OCI-LY3 (cell line): ENCODE measurements around the gene ZNF335.

Experiments used
- H2AFZ ChIP-seq: fragments of 200-600, 300-600 bp; shearing (Covaris generic); 2 replicates; pipeline ENCODE4 v1.6.0; 2014; ENCODE audit warnings: antibody characterized with exemption, low read depth, low read length
- H3K27ac ChIP-seq: fragments of 200-600, 300-600 bp; sonication (generic); 2 replicates; pipeline ENCODE4 v1.5.1; 2014; ENCODE audit warnings: mild to moderate bottlenecking, low read length, moderate library complexity, mixed read lengths
- H3K27me3 ChIP-seq: fragments of 200-600, 300-600 bp; sonication (generic); 2 replicates; pipeline ENCODE4 v1.6.1; 2014; ENCODE audit warnings: low read depth, low read length, mixed read lengths
- H3K36me3 ChIP-seq: fragments of 200-600, 300-600 bp; sonication (generic); replicated peaks from 2 replicates; pipeline ENCODE3; 2014; ENCODE audit warnings: low read depth, low read length, mixed read lengths
- H3K4me1 ChIP-seq: fragments of 300-600, 200-600 bp; sonication (generic); 2 replicates; pipeline ENCODE4 v1.6.1; 2014; ENCODE audit warnings: low read length, mixed read lengths
- H3K4me2 ChIP-seq: fragments of 200-600, 300-600 bp; sonication (generic); 2 replicates; pipeline ENCODE4 v1.6.1; 2014; ENCODE audit warnings: low read length, mixed read lengths
- H3K4me3 ChIP-seq: fragments of 300-600, 200-600 bp; sonication (generic); 2 replicates; pipeline ENCODE4 v1.5.1; 2014; ENCODE audit warnings: antibody characterized with exemption, mild to moderate bottlenecking, low read length, moderate library complexity
- H3K79me2 ChIP-seq: fragments of 300-600, 200-600 bp; shearing (Covaris generic); 2 replicates; pipeline ENCODE4 v1.6.1; 2014; ENCODE audit warnings: mild to moderate bottlenecking, low read length, mixed read lengths
- H3K9ac ChIP-seq: fragments of 300-600, 200-600 bp; shearing (Covaris generic); 2 replicates; pipeline ENCODE4 v1.6.0; 2014; ENCODE audit warnings: mild to moderate bottlenecking, low read length, moderate library complexity
- H3K9me3 ChIP-seq: fragments of 200-600, 300-600 bp; shearing (Covaris generic); 2 replicates; pipeline ENCODE4 v1.6.1; 2014; ENCODE audit warnings: low read length, mixed read lengths; ENCODE audit not compliant: insufficient read depth
- H4K20me1 ChIP-seq: fragments of 200-600, 300-600 bp; sonication (generic); 2 replicates; pipeline ENCODE4 v1.6.1; 2016; ENCODE audit warnings: low read length, mixed read lengths; ENCODE audit not compliant: insufficient read depth
- CTCF ChIP-seq: fragments of 200-600, 300-600 bp; sonication (generic); IDR thresholded peaks from 2 replicates; pipeline ENCODE4 v1.5.1; 2014; ENCODE audit warnings: antibody characterized with exemption, low read length, low read depth
- EZH2phosphoT487 ChIP-seq: fragments of 200-600 bp; shearing (Covaris generic); IDR thresholded peaks from 2 replicates; pipeline ENCODE4 v1.6.1; 2018; ENCODE audit warnings: antibody characterized with exemption, mixed run types, low read depth

ZNF335 gene

GRCh38 chr20:45909336-45909808, 62.6 kb downstream of the ZNF335 start:
- no peak overlapping the region for H3K9ac ChIP-seq
- no peak overlapping the region for H3K27ac ChIP-seq
- no peaks in the 10 kb centered on the region for H3K36me3 ChIP-seq
- H3K4me1 ChIP-seq, result peaks cover 37% of the 10 kb centered on the region
- TF ChIP-seq CTCF (no peak), EZH2phosphoT487 (no peak)
- no peak overlapping the region for H3K4me2 ChIP-seq
- H3K27me3 ChIP-seq, result no peaks in the 10 kb centered on the region
- H4K20me1 ChIP-seq, result no peaks in the 10 kb centered on the region
- H3K9me3 ChIP-seq, result no peaks in the 10 kb centered on the region
- no peak overlapping the region for H2AFZ ChIP-seq
- H3K4me3 ChIP-seq, result no peak overlapping the region
- H3K79me2 ChIP-seq, result no peaks in the 10 kb centered on the region; the same call in 1 of the 2 replicates

DNA sequence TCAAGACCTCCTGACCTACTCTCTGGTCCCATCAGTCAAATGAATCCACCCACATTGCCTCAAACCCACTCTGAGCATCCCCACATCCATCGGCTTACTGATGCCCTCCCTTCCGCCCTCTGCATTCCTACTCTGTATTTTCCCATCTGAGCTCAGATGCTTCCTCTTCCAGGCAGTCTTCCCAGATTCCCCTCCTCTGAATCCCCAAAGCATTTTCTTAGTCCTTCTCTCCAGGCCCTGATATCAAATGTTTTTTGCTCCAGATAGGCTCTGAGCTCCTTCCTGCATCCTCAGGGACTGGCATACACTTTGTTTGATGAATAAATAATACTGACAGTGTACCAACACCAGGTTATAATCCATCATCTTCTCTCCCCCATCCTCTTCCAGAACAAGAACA, 63.9 kb downstream of the ZNF335 start:
- H3K27me3 ChIP-seq, result no peaks in the 10 kb centered on the region
- no peak for TF ChIP-seq EZH2phosphoT487
- TF ChIP-seq CTCF, result no peak
- H3K4me2 ChIP-seq, result no peak overlapping the region
- no peaks in the 10 kb centered on the region for H3K9me3 ChIP-seq
- no peak overlapping the region for H2AFZ ChIP-seq
- H3K27ac ChIP-seq, result no peak overlapping the region
- H3K36me3 ChIP-seq, result no peaks in the 10 kb centered on the region
- no peaks in the 10 kb centered on the region for H4K20me1 ChIP-seq
- H3K4me3 ChIP-seq, result no peak overlapping the region
- peaks cover 25% of the 10 kb centered on the region for H3K4me1 ChIP-seq
- H3K79me2 ChIP-seq, result no peaks in the 10 kb centered on the region; the same call in 1 of the 2 replicates
- H3K9ac ChIP-seq, result no peak overlapping the region

GRCh38 chr20:45907219-45907948, 64.6 kb downstream of the ZNF335 start:
- H3K36me3 ChIP-seq, result no peaks in the 10 kb centered on the region
- TF ChIP-seq CTCF (no peak), EZH2phosphoT487 (no peak)
- H3K27ac ChIP-seq, result no peak overlapping the region
- no peak overlapping the region for H3K9ac ChIP-seq
- H3K27me3 ChIP-seq, result no peaks in the 10 kb centered on the region
- H2AFZ ChIP-seq, result no peak overlapping the region
- no peaks in the 10 kb centered on the region; the same call in 1 of the 2 replicates for H3K79me2 ChIP-seq
- H3K4me2 ChIP-seq, result no peak overlapping the region
- H3K4me1 ChIP-seq, result peaks cover 19% of the 10 kb centered on the region
- no peaks in the 10 kb centered on the region for H3K9me3 ChIP-seq
- no peak overlapping the region for H3K4me3 ChIP-seq
- no peaks in the 10 kb centered on the region for H4K20me1 ChIP-seq

DNA sequence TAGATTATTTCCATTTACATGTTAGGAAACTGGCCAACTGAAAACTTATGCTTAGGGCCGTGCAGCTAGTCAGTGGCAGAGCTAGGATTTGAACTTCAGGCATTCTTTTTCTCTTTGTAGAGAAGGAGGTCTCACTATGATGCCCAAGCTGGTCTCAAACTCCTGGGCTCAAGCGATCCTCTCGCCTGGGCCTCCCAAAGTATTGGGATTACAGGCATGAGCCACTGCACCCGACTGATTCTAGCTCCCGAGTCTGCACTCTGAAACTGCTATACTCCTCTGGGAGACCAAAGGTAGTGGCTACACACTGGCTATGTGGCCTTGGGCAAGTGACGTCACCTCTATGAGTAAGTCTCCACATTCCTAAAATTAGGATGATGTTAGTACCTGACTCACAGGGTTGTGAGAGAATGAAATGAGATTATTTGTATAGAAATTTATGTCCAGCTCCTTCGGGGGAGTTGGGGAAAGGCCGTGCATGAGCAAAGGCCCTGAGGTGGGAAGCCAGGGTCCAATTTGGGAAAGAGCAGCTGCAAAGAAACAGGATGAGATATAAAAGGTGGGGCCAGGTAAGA, 66.4 kb downstream of the ZNF335 start:
- Histone ChIP-seq H3K4me2 (no peak overlapping the region), H3K79me2 (no peaks in the 10 kb centered on the region), H3K36me3 (peaks cover 2% of the 10 kb centered on the region), H3K9me3 (no peaks in the 10 kb centered on the region), H3K9ac (no peak overlapping the region), H4K20me1 (no peaks in the 10 kb centered on the region), H3K27me3 (no peaks in the 10 kb centered on the region), H3K4me3 (no peak overlapping the region), H3K4me1 (peaks cover 6% of the 10 kb centered on the region; the same call in 1 of the 2 replicates), H2AFZ (no peak overlapping the region), H3K27ac (no peak overlapping the region)
- no peak for TF ChIP-seq CTCF
- TF ChIP-seq EZH2phosphoT487, result no peak
